Lower lobe of right lung (tissue), 2 donors: ENCODE measurements around the gene TMEM204. TPM values are rescaled to one million over a fixed set of nuclear protein-coding genes. Genes with fewer than 3 reads are reported as not detected.

Source experiments
- ATAC-seq, 2 donors: fragments of 200-7000 bp; cut with Tn5 transposase; one replicate each; pipeline ENCODE4 v1.9.1; 2020 to 2022; ENCODE audit warnings: mild to moderate bottlenecking in 2 of 2, moderate library complexity in 2 of 2
- DNase-seq: peaks from one replicate; pipeline ENCODE4 v3.0.0-alpha.2; 2020
- H3K27ac ChIP-seq: fragments of 200-600 bp; one replicate; pipeline ENCODE4 v1.8.0; 2022
- H3K27me3 ChIP-seq: fragments of 200-600 bp; one replicate; pipeline ENCODE4 v1.8.0; 2022; ENCODE audit warnings: low read depth
- H3K36me3 ChIP-seq: fragments of 200-600 bp; one replicate; pipeline ENCODE4 v1.8.0; 2022; ENCODE audit warnings: mild to moderate bottlenecking
- H3K4me1 ChIP-seq: fragments of 200-600 bp; one replicate; pipeline ENCODE4 v1.8.0; 2022
- H3K4me3 ChIP-seq: fragments of 200-600 bp; one replicate; pipeline ENCODE4 v1.8.0; 2022; ENCODE audit warnings: mild to moderate bottlenecking
- H3K9me3 ChIP-seq: fragments of 200-600 bp; one replicate; pipeline ENCODE4 v1.8.0; 2022
- intact Hi-C: fragments of 100-400 bp; cut with DNase I; formaldehyde crosslinking; loops from one replicate; pipeline ENCODE4 v1.11.0; 2022
- total RNA-seq: library from RNA; stranded (reverse); fragmentation: NEBNext Ultra II Directional; extraction: Animal tissue kit (Norgen Biotek cat#: 25700); gene quantifications from one replicate; pipeline ENCODE4 v1.2.1, GENCODE V29; 2021
- TF ChIP-seq, protein P1 (sequence below): fragments of 200-600 bp; IDR thresholded peaks from one replicate; pipeline ENCODE4 v1.8.0; 2022; ENCODE audit warnings: antibody characterized with exemption, mild to moderate bottlenecking
- donor health status: DM: no; HTN: yes; CAD: no; lungs with severe emphysema.

Gene TMEM204
- total RNA-seq, 1 donor from 2014 or later, result 63.1 TPM

DNA sequence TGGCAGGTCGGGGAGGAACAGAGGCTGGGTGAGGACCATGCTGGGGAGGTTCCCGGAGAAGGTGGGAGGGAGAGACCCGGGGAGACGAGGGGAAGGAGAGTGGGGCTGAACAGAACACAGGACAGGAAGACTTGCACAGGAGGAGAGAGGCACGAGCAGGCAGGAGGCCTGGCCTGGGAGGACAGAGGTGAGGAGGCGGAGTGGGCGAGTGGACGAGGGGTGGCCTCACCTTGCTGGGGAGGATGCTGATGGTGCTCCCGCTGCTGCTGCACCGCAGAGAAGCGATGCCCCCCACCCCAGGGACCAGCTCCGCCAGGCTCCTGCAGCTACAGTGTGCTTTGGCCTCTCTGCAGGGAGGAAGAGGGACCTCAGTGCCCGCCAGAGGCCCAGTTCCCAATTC lies 34.5 kb downstream of the TMEM204 start:
- Histone ChIP-seq H3K27me3 (no peaks in the 10 kb centered on the region), H3K4me1 (no peaks in the 10 kb centered on the region), H3K9me3 (no peaks in the 10 kb centered on the region), H3K27ac (no peak overlapping the region), H3K36me3 (peaks cover 43% of the 10 kb centered on the region), H3K4me3 (no peak overlapping the region)
- DNase-seq (no peak), ATAC-seq (no peak)
- intact Hi-C loops, result no loop called here
- TF ChIP-seq, protein P1, sequence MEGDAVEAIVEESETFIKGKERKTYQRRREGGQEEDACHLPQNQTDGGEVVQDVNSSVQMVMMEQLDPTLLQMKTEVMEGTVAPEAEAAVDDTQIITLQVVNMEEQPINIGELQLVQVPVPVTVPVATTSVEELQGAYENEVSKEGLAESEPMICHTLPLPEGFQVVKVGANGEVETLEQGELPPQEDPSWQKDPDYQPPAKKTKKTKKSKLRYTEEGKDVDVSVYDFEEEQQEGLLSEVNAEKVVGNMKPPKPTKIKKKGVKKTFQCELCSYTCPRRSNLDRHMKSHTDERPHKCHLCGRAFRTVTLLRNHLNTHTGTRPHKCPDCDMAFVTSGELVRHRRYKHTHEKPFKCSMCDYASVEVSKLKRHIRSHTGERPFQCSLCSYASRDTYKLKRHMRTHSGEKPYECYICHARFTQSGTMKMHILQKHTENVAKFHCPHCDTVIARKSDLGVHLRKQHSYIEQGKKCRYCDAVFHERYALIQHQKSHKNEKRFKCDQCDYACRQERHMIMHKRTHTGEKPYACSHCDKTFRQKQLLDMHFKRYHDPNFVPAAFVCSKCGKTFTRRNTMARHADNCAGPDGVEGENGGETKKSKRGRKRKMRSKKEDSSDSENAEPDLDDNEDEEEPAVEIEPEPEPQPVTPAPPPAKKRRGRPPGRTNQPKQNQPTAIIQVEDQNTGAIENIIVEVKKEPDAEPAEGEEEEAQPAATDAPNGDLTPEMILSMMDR, result no peak

DNA sequence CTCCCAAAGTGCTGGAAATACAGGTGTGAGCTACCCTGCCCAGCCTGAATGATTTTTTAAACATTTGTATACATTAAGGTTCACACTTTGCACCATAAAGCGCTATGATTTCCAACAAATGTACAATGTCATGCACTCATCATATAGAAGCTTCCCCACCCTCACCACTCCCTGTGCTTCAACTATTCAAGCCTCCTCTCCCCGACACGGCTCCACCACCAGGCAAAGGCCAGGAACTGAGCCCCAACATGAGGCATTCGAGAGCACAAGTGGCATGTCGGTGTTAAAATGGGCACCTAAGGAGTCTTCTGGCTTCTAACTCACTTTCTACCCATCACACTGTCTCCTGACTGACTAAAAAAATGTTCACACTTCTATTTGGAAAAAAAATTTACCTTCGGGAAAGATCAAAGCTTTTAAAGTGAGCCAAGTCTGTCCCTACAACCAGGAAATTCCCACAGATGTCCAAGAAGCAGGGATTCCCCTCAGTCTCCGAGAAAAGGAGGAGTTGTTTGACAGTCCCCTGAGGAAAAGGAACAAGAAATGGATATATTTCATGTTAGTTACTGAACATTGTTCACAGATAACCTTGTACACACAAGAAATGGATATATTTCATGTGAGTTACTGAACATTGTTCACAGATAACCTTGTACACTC lies 37.7 kb downstream of the TMEM204 start:
- H3K27ac ChIP-seq, result no peak overlapping the region
- H3K27me3 ChIP-seq, result no peaks in the 10 kb centered on the region
- no peak for ATAC-seq
- H3K4me3 ChIP-seq, result no peak overlapping the region
- H3K36me3 ChIP-seq, result peaks cover 29% of the 10 kb centered on the region
- H3K9me3 ChIP-seq, result no peaks in the 10 kb centered on the region
- intact Hi-C loops, result no loop called here
- TF ChIP-seq, protein P1, result no peak
- H3K4me1 ChIP-seq, result no peaks in the 10 kb centered on the region
- no peak for DNase-seq

DNA sequence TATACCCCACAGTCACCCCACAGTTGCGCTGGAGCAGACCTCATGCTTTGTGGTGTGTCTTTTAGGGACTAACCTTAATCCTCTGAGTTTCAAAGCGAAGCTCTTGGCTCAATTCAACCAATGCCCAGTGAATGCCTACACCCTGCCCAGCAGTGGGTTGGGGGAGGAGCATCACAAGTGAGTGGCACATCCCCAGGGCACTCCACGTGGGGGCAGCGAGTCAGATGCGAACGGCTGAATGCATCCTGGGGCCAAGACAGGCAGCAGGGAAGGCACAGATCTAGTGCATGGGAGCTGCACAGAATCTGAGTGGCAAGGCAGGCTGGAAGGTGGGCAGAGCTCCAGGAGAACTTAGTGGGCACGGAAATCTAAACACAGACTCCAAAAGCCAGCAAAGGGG lies 39.2 kb downstream of the TMEM204 start:
- intact Hi-C loops, result no loop called here
- H3K9me3 ChIP-seq, result no peaks in the 10 kb centered on the region
- peaks cover 30% of the 10 kb centered on the region for H3K36me3 ChIP-seq
- no peaks in the 10 kb centered on the region for H3K4me1 ChIP-seq
- TF ChIP-seq, protein P1, result no peak
- no peak overlapping the region for H3K4me3 ChIP-seq
- DNase-seq (no peak), ATAC-seq (no peak)
- H3K27ac ChIP-seq, result no peak overlapping the region
- H3K27me3 ChIP-seq, result no peaks in the 10 kb centered on the region

DNA sequence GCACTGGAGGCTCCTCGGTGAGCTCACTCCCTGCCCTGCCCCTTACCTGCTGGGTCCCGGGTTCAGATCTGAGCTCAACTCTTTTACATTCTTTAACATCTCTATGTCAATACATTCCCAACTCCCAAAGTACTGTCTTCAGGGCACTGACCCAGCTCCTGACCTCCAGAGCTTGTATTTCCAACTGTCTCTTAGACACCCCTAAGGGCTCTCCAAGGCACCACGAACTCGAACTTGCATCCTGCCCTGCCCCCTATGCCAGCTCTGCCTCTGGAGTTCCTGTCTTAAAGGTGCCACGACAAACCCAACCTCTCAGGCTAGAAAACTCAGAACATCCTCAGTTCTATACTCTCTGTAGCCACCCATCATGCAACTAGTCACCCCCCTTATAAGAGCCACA lies 39.8 kb downstream of the TMEM204 start:
- intact Hi-C loops, result no loop called here
- Histone ChIP-seq H3K36me3 (peaks cover 36% of the 10 kb centered on the region), H3K9me3 (no peaks in the 10 kb centered on the region), H3K4me1 (no peaks in the 10 kb centered on the region), H3K27ac (no peak overlapping the region), H3K4me3 (no peak overlapping the region), H3K27me3 (no peaks in the 10 kb centered on the region)
- TF ChIP-seq, protein P1, result no peak
- DNase-seq (no peak), ATAC-seq (no peak)

DNA sequence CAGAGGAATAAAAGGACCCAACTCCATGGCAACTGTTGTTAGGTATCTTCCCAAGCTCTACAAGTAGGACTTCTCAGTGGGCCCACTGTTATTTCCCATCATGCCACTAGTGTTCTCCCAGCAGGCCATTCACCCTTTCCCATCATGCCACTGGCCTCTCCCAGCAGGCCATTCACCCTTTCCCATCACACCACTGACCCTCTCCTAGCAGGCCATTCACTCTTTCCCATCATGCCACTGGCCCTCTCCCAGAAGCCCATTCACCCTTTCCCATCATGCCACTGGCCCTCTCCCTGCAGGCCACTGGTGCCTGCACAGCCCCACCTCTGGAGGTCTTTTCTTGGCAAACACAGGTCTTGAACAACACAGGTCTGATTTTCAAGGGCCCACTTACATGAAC lies 42.1 kb downstream of the TMEM204 start:
- TF ChIP-seq, protein P1, result no peak
- H3K36me3 ChIP-seq, result peaks cover 40% of the 10 kb centered on the region
- DNase-seq (no peak), ATAC-seq (no peak)
- H3K9me3 ChIP-seq, result no peaks in the 10 kb centered on the region
- intact Hi-C loops, result no loop called here
- H3K4me3 ChIP-seq, result no peak overlapping the region
- H3K27me3 ChIP-seq, result no peaks in the 10 kb centered on the region
- no peaks in the 10 kb centered on the region for H3K4me1 ChIP-seq
- H3K27ac ChIP-seq, result no peak overlapping the region
